ENCODE measurements around the gene CARM1. TPM values are rescaled to one million over a fixed set of nuclear protein-coding genes. Genes with fewer than 3 reads are reported as not detected.

CARM1 gene
- total RNA-seq, 1 donor from 2014 or later, result 93.7 TPM

- Mint-ChIP-seq H3K4me1 (peaks cover 45% of the 10 kb centered on the region), H3K27ac (peak overlapping the region; percentile 74), H3K9me3 (no peaks in the 10 kb centered on the region), H3K4me3 (peak overlapping the region; percentile 92), H3K36me3 (ENCODE audit: low read depth) (peaks cover 20% of the 10 kb centered on the region), H3K27me3 (no peaks in the 10 kb centered on the region)
- intact Hi-C loops (cut with micrococcal nuclease), result loop anchor here (2.0 to 5.0 kb wide), 3 partner anchors 21 to 543 kb away; partner anchors contain the start of genes CARM1 and ZNF653
- no peak for DNase-seq
Observed at GRCh38 chr19:10963865-10964264, 92.5 kb downstream of the CARM1 start.

DNA sequence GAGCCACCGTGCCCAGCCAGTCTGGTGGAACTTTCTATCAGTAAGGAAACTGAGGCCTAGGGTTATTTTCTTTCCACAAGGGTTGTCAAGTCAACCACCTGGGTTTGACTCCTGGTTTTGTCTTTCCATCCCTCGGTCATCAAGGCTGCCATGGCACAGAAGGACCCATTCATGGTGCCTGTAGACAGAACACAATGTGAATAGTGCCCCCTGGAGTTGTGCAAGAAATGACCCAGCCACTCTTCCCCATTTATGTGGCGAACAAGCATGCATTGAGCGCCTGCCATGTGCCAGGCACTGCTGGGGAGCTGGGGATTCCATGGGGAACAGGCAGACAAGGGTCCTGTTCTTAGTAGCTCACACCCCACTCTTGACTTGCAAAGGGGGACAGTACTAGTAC, 93.5 kb downstream of the CARM1 start:
- peaks cover 23% of the 10 kb centered on the region for H3K36me3 Mint-ChIP-seq (ENCODE audit: low read depth)
- H3K4me1 Mint-ChIP-seq, result peaks cover 46% of the 10 kb centered on the region
- H3K27ac Mint-ChIP-seq, result no peak overlapping the region
- DNase-seq, result no peak
- H3K27me3 Mint-ChIP-seq, result no peaks in the 10 kb centered on the region
- H3K4me3 Mint-ChIP-seq, result no peak overlapping the region
- H3K9me3 Mint-ChIP-seq, result no peaks in the 10 kb centered on the region
- intact Hi-C loops (cut with micrococcal nuclease), result loop anchor here (5.0 kb wide), 2 partner anchors 93 to 542 kb away; partner anchors contain the start of genes CARM1 and ZNF653

DNA sequence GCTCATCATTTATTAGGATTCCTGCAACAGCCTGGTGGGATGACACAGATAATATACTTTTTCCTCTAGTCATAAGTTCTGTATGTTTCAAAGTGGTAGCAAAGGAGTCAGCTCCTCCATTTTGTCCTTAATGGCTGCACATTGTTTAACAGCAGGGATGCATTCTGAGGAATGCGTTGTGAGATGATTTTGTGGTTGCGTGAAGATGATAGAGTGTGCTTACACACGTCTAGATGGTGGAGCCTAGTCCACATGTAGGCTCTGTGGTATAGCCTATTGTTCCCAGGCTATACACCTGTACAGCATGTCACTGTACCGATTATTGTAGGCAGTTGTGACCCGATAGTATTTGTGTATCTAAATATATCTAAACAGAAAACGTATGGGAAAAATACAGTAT, 94.0 kb downstream of the CARM1 start:
- intact Hi-C loops (cut with micrococcal nuclease), result no loop called here
- H3K27me3 Mint-ChIP-seq, result no peaks in the 10 kb centered on the region
- H3K9me3 Mint-ChIP-seq, result no peaks in the 10 kb centered on the region
- H3K27ac Mint-ChIP-seq, result no peak overlapping the region
- DNase-seq, result no peak
- no peak overlapping the region for H3K4me3 Mint-ChIP-seq
- peaks cover 46% of the 10 kb centered on the region for H3K4me1 Mint-ChIP-seq
- peaks cover 23% of the 10 kb centered on the region for H3K36me3 Mint-ChIP-seq (ENCODE audit: low read depth)

GRCh38 chr19:10966809-10967208, 95.5 kb downstream of the CARM1 start:
- Mint-ChIP-seq H3K27me3 (no peaks in the 10 kb centered on the region), H3K27ac (no peak overlapping the region), H3K4me1 (peaks cover 40% of the 10 kb centered on the region), H3K36me3 (ENCODE audit: low read depth) (peaks cover 16% of the 10 kb centered on the region), H3K9me3 (no peaks in the 10 kb centered on the region), H3K4me3 (no peak overlapping the region)
- DNase-seq, result no peak
- intact Hi-C loops (cut with micrococcal nuclease), result no loop called here

GRCh38 chr19:10968527-10969135, 97.3 kb downstream of the CARM1 start:
- H3K36me3 Mint-ChIP-seq (ENCODE audit: low read depth), result peaks cover 12% of the 10 kb centered on the region
- no peak overlapping the region for H3K4me3 Mint-ChIP-seq
- H3K27me3 Mint-ChIP-seq, result no peaks in the 10 kb centered on the region
- no peaks in the 10 kb centered on the region for H3K9me3 Mint-ChIP-seq
- DNase-seq, result no peak
- intact Hi-C loops (cut with micrococcal nuclease), result no loop called here
- no peak overlapping the region for H3K27ac Mint-ChIP-seq
- peaks cover 25% of the 10 kb centered on the region for H3K4me1 Mint-ChIP-seq

DNA sequence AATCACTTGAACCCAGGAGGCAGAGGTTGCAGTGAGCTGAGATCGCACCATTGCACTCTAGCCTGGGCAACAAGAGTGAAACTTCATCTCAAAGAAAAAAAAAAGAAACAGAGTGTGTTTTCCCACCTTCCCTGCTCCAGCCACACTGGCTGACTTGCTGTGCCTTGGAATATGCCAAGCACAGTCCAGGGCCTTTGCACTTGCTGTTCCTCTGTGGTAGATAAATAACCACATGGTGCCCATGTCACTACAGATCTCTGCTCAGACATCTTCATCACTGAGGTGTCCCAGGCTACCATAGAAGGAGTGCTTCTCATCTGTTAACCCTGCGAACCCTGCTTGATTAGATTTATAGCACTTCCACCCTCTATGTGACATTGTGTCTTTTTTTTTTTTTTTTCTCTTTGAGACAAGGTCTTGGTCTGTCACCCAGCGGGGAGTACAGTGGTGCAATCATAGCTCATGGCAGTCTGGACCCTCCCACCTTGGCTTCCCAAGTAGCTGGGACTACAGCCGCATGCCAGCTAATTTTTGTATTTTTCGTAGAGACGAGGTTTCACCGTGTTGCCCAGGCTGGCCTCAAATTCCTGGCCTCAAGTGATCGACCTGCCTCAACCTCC, 99.9 kb downstream of the CARM1 start:
- Mint-ChIP-seq H3K9me3 (no peaks in the 10 kb centered on the region), H3K36me3 (ENCODE audit: low read depth) (peaks cover 8% of the 10 kb centered on the region), H3K4me3 (no peak overlapping the region), H3K4me1 (peaks cover 25% of the 10 kb centered on the region), H3K27me3 (no peaks in the 10 kb centered on the region), H3K27ac (peak overlapping the region; percentile 5)
- intact Hi-C loops (cut with micrococcal nuclease), result no loop called here
- DNase-seq, result no peak

Other genes with a start within 250 kb of the CARM1 start
- 85.5 and 98.6 TPM in 2 replicates for gene SLC44A2, start 246.0 kb upstream of the CARM1 start, total RNA-seq
- 588 TPM in 2 replicates for gene ILF3, start 217.2 kb upstream of the CARM1 start, total RNA-seq
- gene QTRT1, start 170.1 kb upstream of the CARM1 start, total RNA-seq, result 86.0 and 95.2 TPM in 2 replicates
- 198 and 211 TPM in 2 replicates for gene DNM2, start 153.5 kb upstream of the CARM1 start, total RNA-seq
- gene TMED1, start 35.3 kb upstream of the CARM1 start, total RNA-seq, result 17.6 and 22.4 TPM in 2 replicates
- gene C19orf38, start 23.1 kb upstream of the CARM1 start, total RNA-seq, result 2.7 and 3.6 TPM in 2 replicates
- gene YIPF2, start 57.1 kb downstream of the CARM1 start, total RNA-seq, result 21.7 and 23.2 TPM in 2 replicates
- gene TIMM29, start 57.3 kb downstream of the CARM1 start, total RNA-seq, result 18.4 and 19.8 TPM in 2 replicates
- 158 and 165 TPM in 2 replicates for gene SMARCA4, start 89.5 kb downstream of the CARM1 start, total RNA-seq
- 121 and 129 TPM in 2 replicates for gene LDLR, start 217.9 kb downstream of the CARM1 start, total RNA-seq

All from activated CD4-positive, alpha-beta T cell treated with anti-CD3 and anti-CD28 coated beads, Interleukin-2, amount 10 ng/mL, durations not matched to agents 24 days and 14 days (primary cell).